Vagina (tissue), 2 donors: ENCODE measurements around the gene MORC1. TPM values are rescaled to one million over a fixed set of nuclear protein-coding genes. Genes with fewer than 3 reads are reported as not detected.
"Not testable (repeated sequence)": the region's sequence is repeated elsewhere in the genome, so short reads cannot be mapped to it uniquely, and the experiment has no call there.

Experiments used
- DNase-seq, 2 donors: peaks; one replicate each; pipeline ENCODE4 v3.0.0-alpha.2; 2017; ENCODE audit errors: extremely low spot score in 2 of 2
- H3K27ac ChIP-seq: fragments of 200-600 bp; sonication (generic); one replicate; pipeline ENCODE4 v1.5.1; 2019
- H3K27me3 ChIP-seq: fragments of 200-600 bp; sonication (generic); one replicate; pipeline ENCODE4 v1.5.1; 2019
- H3K36me3 ChIP-seq, 2 donors: fragments of 200-600 bp; sonication (generic); one replicate each; pipeline ENCODE4 v1.5.1; 2017 to 2019
- H3K4me1 ChIP-seq: fragments of 200-600 bp; sonication (generic); one replicate; pipeline ENCODE4 v1.5.1; 2019
- H3K4me3 ChIP-seq, 2 donors: fragments of 200-600 bp; sonication (generic); 1 replicate in 1 of 2; 2 replicates in 1 of 2; pipeline ENCODE4 v1.5.1; 2016 to 2019
- H3K9me3 ChIP-seq: fragments of 200-600 bp; sonication (generic); one replicate; pipeline ENCODE4 v1.5.1; 2019
- CTCF ChIP-seq, 3 experiments: fragments of 450-650 bp in 2 of 3; fragments of 200-600 bp in 1 of 3; sonication (generic) in 1 of 3; IDR thresholded peaks; one replicate each; pipeline ENCODE4 v1.5.1; 2017 to 2019; ENCODE audit warnings: antibody characterized with exemption in 3 of 3, mild to moderate bottlenecking in 2 of 3, moderate library complexity in 2 of 3
- POLR2A ChIP-seq, 2 donors: fragments of 450-650 bp; IDR thresholded peaks; one replicate each; pipeline ENCODE4 v1.6.1; 2017; ENCODE audit warnings: antibody characterized with exemption in 2 of 2, mild to moderate bottlenecking in 2 of 2, moderate library complexity in 2 of 2
- POLR2AphosphoS5 ChIP-seq, 2 donors: sonication (generic); formaldehyde crosslinking; IDR thresholded peaks; one replicate each; pipeline ENCODE4 v1.9.0; 2017; ENCODE audit warnings: antibody characterized with exemption in 2 of 2, mild to moderate bottlenecking in 2 of 2, low read depth in 1 of 2; ENCODE audit not compliant: insufficient read depth in 1 of 2
- intact Hi-C: fragments of 100-400 bp; cut with DNase I; formaldehyde crosslinking; loops from one replicate; pipeline ENCODE4 v1.15.1; 2023
- total RNA-seq: library from RNA; depleted of rRNA; stranded (reverse); fragments of >200 nt; gene quantifications from one replicate; pipeline ENCODE4 v1.2.3, GENCODE V29; 2016

MORC1 gene
- total RNA-seq, 1 donor from 2014 or later: not detected

GRCh38 chr3:109137761-109138160 is 19.8 kb upstream of the MORC1 start:
- Histone ChIP-seq H3K27me3 (no peaks in the 10 kb centered on the region), H3K4me3 (no peak overlapping the region), H3K36me3 (no peaks in the 10 kb centered on the region), H3K4me1 (no peaks in the 10 kb centered on the region), H3K9me3 (no peaks in the 10 kb centered on the region), H3K27ac (no peak overlapping the region)
- TF ChIP-seq POLR2AphosphoS5 (IDR thresholded peaks at IDR 0.05; ENCODE audit: insufficient read depth in 1 of 2, low read depth in 1 of 2) (no peak), POLR2A (IDR thresholded peaks at IDR 0.05) (no peak), CTCF (IDR thresholded peaks at IDR 0.05) (no peak)
- no peak for DNase-seq
- intact Hi-C loops: no loop called here

GRCh38 chr3:109136523-109136922 is 18.6 kb upstream of the MORC1 start, which contains the start of gene C3orf85:
C3orf85 (plus strand) TSS chr3:109136719; CDS start chr3:109136848, 129 bp downstream.
- no peaks in the 10 kb centered on the region for H3K27me3 ChIP-seq
- no peaks in the 10 kb centered on the region for H3K9me3 ChIP-seq
- intact Hi-C loops: no loop called here
- H3K36me3 ChIP-seq: no peaks in the 10 kb centered on the region
- DNase-seq: no peak
- no peak within 1 kb of the TSS for H3K27ac ChIP-seq
- H3K4me3 ChIP-seq: no peak within 1 kb of the TSS
- H3K4me1 ChIP-seq: no peaks in the 10 kb centered on the region
- TF ChIP-seq POLR2A (IDR thresholded peaks at IDR 0.05) (no peak), POLR2AphosphoS5 (IDR thresholded peaks at IDR 0.05; ENCODE audit: insufficient read depth in 1 of 2, low read depth in 1 of 2) (no peak), CTCF (IDR thresholded peaks at IDR 0.05) (no peak)

- DNase-seq, intact Hi-C loops, H3K27me3 ChIP-seq, H3K9me3 ChIP-seq, H3K4me3 ChIP-seq, H3K4me1 ChIP-seq, H3K27ac ChIP-seq, H3K36me3 ChIP-seq: not testable (repeated sequence)
Observed at GRCh38 chr3:109133474-109133816, 15.5 kb upstream of the MORC1 start.

GRCh38 chr3:109132801-109133473 is 15.0 kb upstream of the MORC1 start:
- Histone ChIP-seq H3K27me3 (no peaks in the 10 kb centered on the region), H3K27ac (no peak overlapping the region), H3K36me3 (no peaks in the 10 kb centered on the region), H3K4me1 (no peaks in the 10 kb centered on the region), H3K4me3 (no peak overlapping the region), H3K9me3 (no peaks in the 10 kb centered on the region)
- TF ChIP-seq CTCF (IDR thresholded peaks at IDR 0.05) (no peak), POLR2AphosphoS5 (IDR thresholded peaks at IDR 0.05; ENCODE audit: insufficient read depth in 1 of 2, low read depth in 1 of 2) (no peak), POLR2A (IDR thresholded peaks at IDR 0.05) (no peak)
- no peak for DNase-seq
- intact Hi-C loops: no loop called here

GRCh38 chr3:109131276-109131675 is 13.3 kb upstream of the MORC1 start:
- Histone ChIP-seq H3K36me3 (no peaks in the 10 kb centered on the region), H3K4me3 (no peak overlapping the region), H3K27me3 (no peaks in the 10 kb centered on the region), H3K4me1 (no peaks in the 10 kb centered on the region), H3K9me3 (no peaks in the 10 kb centered on the region), H3K27ac (no peak overlapping the region)
- intact Hi-C loops: no loop called here
- no peak for TF ChIP-seq CTCF (IDR thresholded peaks at IDR 0.05)
- TF ChIP-seq POLR2A (IDR thresholded peaks at IDR 0.05): no peak
- TF ChIP-seq POLR2AphosphoS5 (IDR thresholded peaks at IDR 0.05; ENCODE audit: insufficient read depth in 1 of 2, low read depth in 1 of 2): no peak
- DNase-seq: no peak
